ENCODE data around the gene ATP8B1.

ATP8B1 gene

GRCh38 chr18:57836557-57836956, 33.4 kb upstream of the ATP8B1 start:
- DNase-seq (no peak), ATAC-seq (ENCODE audit: insufficient read depth, low read depth) (no peak)
- Histone ChIP-seq H3K4me2 (ENCODE audit: insufficient read depth, low read length) (no peak overlapping the region), H3K4me3 (ENCODE audit: low read depth in 1 of 2, low read length in 2 of 2) (no peak overlapping the region), H3K27ac (ENCODE audit: low read length) (no peak overlapping the region), H3K36me3 (ENCODE audit: insufficient read depth, low read length) (no peaks in the 10 kb centered on the region), H3K9ac (ENCODE audit: low read depth, low read length) (no peak overlapping the region), H4K20me1 (ENCODE audit: insufficient read depth, low read length) (no peaks in the 10 kb centered on the region), H3K9me3 (ENCODE audit: insufficient read depth, low read length, severe bottlenecking) (no peaks in the 10 kb centered on the region), H3K27me3 (ENCODE audit: insufficient read depth, low read length, poor library complexity) (no peaks in the 10 kb centered on the region), H3K79me2 (ENCODE audit: insufficient read depth, low read length) (no peaks in the 10 kb centered on the region), H2AFZ (ENCODE audit: low read depth, low read length) (no peak overlapping the region), H3K4me1 (ENCODE audit: insufficient read depth, low read length) (peaks cover 16% of the 10 kb centered on the region)
- TF ChIP-seq CTCF (IDR thresholded peaks at IDR 0.05; ENCODE audit: borderline replicate concordance, extremely low read depth, low read length, poor library complexity, severe bottlenecking): no peak
- no peak for TF ChIP-seq EZH2 (IDR thresholded peaks at IDR 0.05; ENCODE audit: borderline replicate concordance, low read depth, low read length, severe bottlenecking)

GRCh38 chr18:57835904-57836303, 32.8 kb upstream of the ATP8B1 start:
- H3K9ac ChIP-seq (ENCODE audit: low read depth, low read length): no peak overlapping the region
- TF ChIP-seq CTCF (IDR thresholded peaks at IDR 0.05; ENCODE audit: borderline replicate concordance, extremely low read depth, low read length, poor library complexity, severe bottlenecking): no peak
- no peak for TF ChIP-seq EZH2 (IDR thresholded peaks at IDR 0.05; ENCODE audit: borderline replicate concordance, low read depth, low read length, severe bottlenecking)
- no peaks in the 10 kb centered on the region for H3K36me3 ChIP-seq (ENCODE audit: insufficient read depth, low read length)
- H3K9me3 ChIP-seq (ENCODE audit: insufficient read depth, low read length, severe bottlenecking): no peaks in the 10 kb centered on the region
- no peaks in the 10 kb centered on the region for H3K27me3 ChIP-seq (ENCODE audit: insufficient read depth, low read length, poor library complexity)
- H3K4me3 ChIP-seq (ENCODE audit: low read depth in 1 of 2, low read length in 2 of 2): no peak overlapping the region
- DNase-seq (no peak), ATAC-seq (ENCODE audit: insufficient read depth, low read depth) (no peak)
- no peaks in the 10 kb centered on the region for H4K20me1 ChIP-seq (ENCODE audit: insufficient read depth, low read length)
- no peak overlapping the region for H3K4me2 ChIP-seq (ENCODE audit: insufficient read depth, low read length)
- no peak overlapping the region for H3K27ac ChIP-seq (ENCODE audit: low read length)
- no peak overlapping the region for H2AFZ ChIP-seq (ENCODE audit: low read depth, low read length)
- no peaks in the 10 kb centered on the region for H3K79me2 ChIP-seq (ENCODE audit: insufficient read depth, low read length)
- peaks cover 21% of the 10 kb centered on the region for H3K4me1 ChIP-seq (ENCODE audit: insufficient read depth, low read length)

GRCh38 chr18:57834616-57835015, 31.5 kb upstream of the ATP8B1 start:
- Histone ChIP-seq H3K4me2 (ENCODE audit: insufficient read depth, low read length) (no peak overlapping the region), H3K4me1 (ENCODE audit: insufficient read depth, low read length) (peaks cover 21% of the 10 kb centered on the region), H3K36me3 (ENCODE audit: insufficient read depth, low read length) (no peaks in the 10 kb centered on the region), H3K27me3 (ENCODE audit: insufficient read depth, low read length, poor library complexity) (no peaks in the 10 kb centered on the region), H3K9ac (ENCODE audit: low read depth, low read length) (no peak overlapping the region), H3K27ac (ENCODE audit: low read length) (no peak overlapping the region), H3K79me2 (ENCODE audit: insufficient read depth, low read length) (no peaks in the 10 kb centered on the region), H3K9me3 (ENCODE audit: insufficient read depth, low read length, severe bottlenecking) (no peaks in the 10 kb centered on the region), H3K4me3 (ENCODE audit: low read depth in 1 of 2, low read length in 2 of 2) (no peak overlapping the region), H4K20me1 (ENCODE audit: insufficient read depth, low read length) (no peaks in the 10 kb centered on the region), H2AFZ (ENCODE audit: low read depth, low read length) (no peak overlapping the region)
- ATAC-seq (ENCODE audit: insufficient read depth, low read depth): no peak
- no peak for DNase-seq
- no peak for TF ChIP-seq CTCF (IDR thresholded peaks at IDR 0.05; ENCODE audit: borderline replicate concordance, extremely low read depth, low read length, poor library complexity, severe bottlenecking)
- no peak for TF ChIP-seq EZH2 (IDR thresholded peaks at IDR 0.05; ENCODE audit: borderline replicate concordance, low read depth, low read length, severe bottlenecking)

Data from DND-41 (cell line).